H9 (cell line): Measurements from ENCODE around the gene ARAP2. TPM values are rescaled to one million over a fixed set of nuclear protein-coding genes. Genes with fewer than 3 reads are reported as not detected.

Experiments
- DNase-seq: peaks from one replicate; pipeline ENCODE4 v3.0.0-alpha.2; 2017
- H2AFZ ChIP-seq: one replicate; pipeline ENCODE4 v1.6.1; 2013; ENCODE audit warnings: mild to moderate bottlenecking, low read length, control low read depth, moderate library complexity
- H2AK5ac ChIP-seq: 2 replicates; pipeline ENCODE4 v1.6.1; 2013; ENCODE audit warnings: low read length, control low read depth, mixed read lengths; ENCODE audit not compliant: insufficient read length
- H2BK120ac ChIP-seq: one replicate; pipeline ENCODE4 v1.6.1; 2013; ENCODE audit warnings: low read depth, mild to moderate bottlenecking, low read length, control low read depth, inconsistent platforms; ENCODE audit not compliant: poor library complexity, severe bottlenecking
- H2BK12ac ChIP-seq: 2 replicates; pipeline ENCODE4 v1.6.1; 2013; ENCODE audit warnings: low read length, control low read depth, mixed read lengths, low read depth; ENCODE audit not compliant: insufficient read length
- H2BK15ac ChIP-seq: 2 replicates; pipeline ENCODE4 v1.6.1; 2013; ENCODE audit warnings: low read depth, low read length, control low read depth
- H2BK20ac ChIP-seq: one replicate; pipeline ENCODE4 v1.6.1; 2013; ENCODE audit warnings: low read depth, mild to moderate bottlenecking, low read length, control low read depth, inconsistent platforms; ENCODE audit not compliant: poor library complexity, severe bottlenecking
- H2BK5ac ChIP-seq: 2 replicates; pipeline ENCODE4 v1.6.1; 2013; ENCODE audit warnings: low read length, control low read depth, mixed read lengths; ENCODE audit not compliant: insufficient read length
- H3K14ac ChIP-seq: 2 replicates; pipeline ENCODE4 v1.6.1; 2013; ENCODE audit warnings: low read length, control low read depth; ENCODE audit not compliant: insufficient read depth
- H3K18ac ChIP-seq: 2 replicates; pipeline ENCODE4 v1.6.1; 2013; ENCODE audit warnings: low read depth, mild to moderate bottlenecking, mixed read lengths, low read length, control low read depth; ENCODE audit not compliant: insufficient read length
- H3K23ac ChIP-seq: 2 replicates; pipeline ENCODE4 v1.6.1; 2013; ENCODE audit warnings: low read length, control low read depth, mixed read lengths, low read depth; ENCODE audit not compliant: insufficient read length
- H3K23me2 ChIP-seq: 2 replicates; pipeline ENCODE4 v1.6.1; 2013; ENCODE audit warnings: low read depth, mild to moderate bottlenecking, mixed read lengths, low read length, control low read depth; ENCODE audit not compliant: insufficient read length, poor library complexity, severe bottlenecking
- H3K27ac ChIP-seq: 2 replicates; pipeline ENCODE4 v1.5.1; 2013; ENCODE audit warnings: low read length, control low read depth, mixed read lengths, low read depth; ENCODE audit not compliant: insufficient read length
- H3K27me3 ChIP-seq: 2 replicates; pipeline ENCODE4 v1.6.1; 2013; ENCODE audit warnings: low read length, control low read depth, inconsistent platforms; ENCODE audit not compliant: insufficient read depth
- H3K4ac ChIP-seq: 2 replicates; pipeline ENCODE4 v1.6.1; 2013; ENCODE audit warnings: low read depth, mild to moderate bottlenecking, control low read depth, inconsistent platforms, low read length, moderate library complexity
- H3K4me1 ChIP-seq: 2 replicates; pipeline ENCODE4 v1.6.1; 2013; ENCODE audit warnings: low read length, control low read depth, inconsistent platforms; ENCODE audit not compliant: insufficient read depth
- H3K4me2 ChIP-seq: 2 replicates; pipeline ENCODE4 v1.6.1; 2013; ENCODE audit warnings: low read length, control low read depth, mixed read lengths; ENCODE audit not compliant: insufficient read length, insufficient read depth
- H3K56ac ChIP-seq: 2 replicates; pipeline ENCODE4 v1.6.1; 2013; ENCODE audit warnings: low read depth, mild to moderate bottlenecking, mixed read lengths, low read length, control low read depth; ENCODE audit not compliant: insufficient read length
- H3K79me1 ChIP-seq: 2 replicates; pipeline ENCODE4 v1.6.1; 2013; ENCODE audit warnings: low read depth, mild to moderate bottlenecking, moderate library complexity, low read length, control low read depth, inconsistent platforms; ENCODE audit not compliant: insufficient read depth, poor library complexity, severe bottlenecking
- H3K79me2 ChIP-seq: 2 replicates; pipeline ENCODE4 v1.6.1; 2013; ENCODE audit warnings: low read length, control low read depth, inconsistent platforms; ENCODE audit not compliant: insufficient read depth
- H3K9ac ChIP-seq: 2 replicates; pipeline ENCODE4 v1.6.1; 2013; ENCODE audit warnings: low read length, control low read depth, mixed read lengths; ENCODE audit not compliant: insufficient read length; ENCODE audit errors: extremely low read depth
- H3K9me3 ChIP-seq: one replicate; pipeline ENCODE4 v1.6.1; 2013; ENCODE audit warnings: low read depth, low read length, inconsistent platforms; ENCODE audit not compliant: control insufficient read depth
- H3T11ph ChIP-seq: one replicate; pipeline ENCODE4 v1.6.1; 2013; ENCODE audit warnings: mild to moderate bottlenecking, low read length, control low read depth, inconsistent platforms
- H4K20me1 ChIP-seq: one replicate; pipeline ENCODE4 v1.6.1; 2013; ENCODE audit not compliant: control insufficient read depth, insufficient read length, insufficient read depth
- H4K5ac ChIP-seq: 2 replicates; pipeline ENCODE4 v1.6.1; 2013; ENCODE audit warnings: low read depth, mild to moderate bottlenecking, mixed read lengths, low read length, control low read depth; ENCODE audit not compliant: insufficient read length
- H4K8ac ChIP-seq: replicated peaks from 2 replicates; pipeline ENCODE4 v1.6.1; 2013; ENCODE audit warnings: low read length, control low read depth, mixed read lengths, low read depth; ENCODE audit not compliant: insufficient read length
- H4K91ac ChIP-seq: 2 replicates; pipeline ENCODE4 v1.6.1; 2013; ENCODE audit warnings: low read depth, mild to moderate bottlenecking, moderate library complexity, mixed read lengths, low read length, control low read depth; ENCODE audit not compliant: insufficient read length
- H3K27ac Mint-ChIP-seq, 3 experiments: 2 replicates in 2 of 3; 3 replicates in 1 of 3; pipeline ENCODE4 v1.8.0; 2020 to 2021; ENCODE audit warnings: mixed read lengths in 3 of 3, mild to moderate bottlenecking in 1 of 3, moderate library complexity in 1 of 3
- H3K27me3 Mint-ChIP-seq: 2 replicates; pipeline ENCODE4 v1.8.0; 2021; ENCODE audit warnings: low read depth, mild to moderate bottlenecking, moderate library complexity, mixed read lengths
- H3K36me3 Mint-ChIP-seq, 3 experiments: 2 replicates in 2 of 3; 3 replicates in 1 of 3; pipeline ENCODE4 v1.8.0; 2020 to 2021; ENCODE audit warnings: low read depth in 3 of 3, mixed read lengths in 3 of 3; ENCODE audit not compliant: insufficient read depth in 1 of 3
- H3K4me1 Mint-ChIP-seq, 2 experiments: 2 replicates each; pipeline ENCODE4 v1.8.0; 2020; ENCODE audit warnings: mixed read lengths in 2 of 2
- H3K4me3 Mint-ChIP-seq, 2 experiments: 2 replicates in 1 of 2; 3 replicates in 1 of 2; pipeline ENCODE4 v1.8.0; 2020 to 2021; ENCODE audit warnings: mild to moderate bottlenecking in 2 of 2, mixed read lengths in 2 of 2, moderate library complexity in 1 of 2
- H3K9me3 Mint-ChIP-seq, 2 experiments: 2 replicates in 1 of 2; 3 replicates in 1 of 2; pipeline ENCODE4 v1.8.0; 2020; ENCODE audit warnings: mild to moderate bottlenecking in 2 of 2, mixed read lengths in 2 of 2, moderate library complexity in 1 of 2
- WGBS: extraction: QIAGEN DNeasy Blood & Tissue Kit; methylation state at CpG from one replicate; pipeline ENCODE4 v1.1.7; 2013; ENCODE audit warnings: missing lambda C conversion rate, low lambda C conversion rate, mixed read lengths; ENCODE audit not compliant: insufficient read length; ENCODE audit errors: extremely low coverage; 5-methylcytosine and 5-hydroxymethylcytosine counted together
- total RNA-seq: library from RNA; stranded (reverse); gene quantifications from 2 replicates; pipeline ENCODE4 v1.2.1, GENCODE V29; 2021
- TF ChIP-seq, protein P1 (sequence below): fragments of 200-600 bp; sonication (generic); conservative IDR thresholded peaks from 3 replicates; pipeline ENCODE4 v1.8.0; 2021; ENCODE audit warnings: antibody characterized with exemption, mild to moderate bottlenecking

Gene ARAP2
- total RNA-seq, 1 experiment from 2014 or later, result 6.3 TPM

- Mint-ChIP-seq H3K4me3 (no peak overlapping the region), H3K27ac (no peak overlapping the region), H3K4me1 (peaks cover 0 to 3% of the 10 kb centered on the region in 2 experiments; a peak in 1 of 4 replicates), H3K36me3 (no peaks in the 10 kb centered on the region), H3K27me3 (no peaks in the 10 kb centered on the region; the same call in none of the 2 replicates), H3K9me3 (no peaks in the 10 kb centered on the region)
- Histone ChIP-seq H3K79me1 (no peaks in the 10 kb centered on the region), H3K9ac (no peak overlapping the region), H3K4me2 (no peak overlapping the region), H2BK5ac (no peak overlapping the region), H4K8ac (no peak overlapping the region), H3K56ac (no peak overlapping the region), H4K5ac (no peak overlapping the region), H2BK20ac (no peak overlapping the region), H3K18ac (no peak overlapping the region), H3K79me2 (no peaks in the 10 kb centered on the region), H3K27ac (no peak overlapping the region), H4K91ac (no peak overlapping the region), H2BK12ac (no peak overlapping the region), H2BK120ac (no peak overlapping the region), H3T11ph (no peak overlapping the region), H3K4me1 (no peaks in the 10 kb centered on the region), H3K27me3 (no peaks in the 10 kb centered on the region), H3K23ac (no peak overlapping the region), H3K23me2 (no peaks in the 10 kb centered on the region), H3K14ac (no peak overlapping the region), H3K9me3 (no peaks in the 10 kb centered on the region), H4K20me1 (no peaks in the 10 kb centered on the region), H2BK15ac (no peak overlapping the region), H3K4ac (no peak overlapping the region), H2AFZ (no peak overlapping the region), H2AK5ac (no peak overlapping the region)
- WGBS, result no CpG with 5 or more reads among the region's 2 CpGs
- TF ChIP-seq, protein P1, sequence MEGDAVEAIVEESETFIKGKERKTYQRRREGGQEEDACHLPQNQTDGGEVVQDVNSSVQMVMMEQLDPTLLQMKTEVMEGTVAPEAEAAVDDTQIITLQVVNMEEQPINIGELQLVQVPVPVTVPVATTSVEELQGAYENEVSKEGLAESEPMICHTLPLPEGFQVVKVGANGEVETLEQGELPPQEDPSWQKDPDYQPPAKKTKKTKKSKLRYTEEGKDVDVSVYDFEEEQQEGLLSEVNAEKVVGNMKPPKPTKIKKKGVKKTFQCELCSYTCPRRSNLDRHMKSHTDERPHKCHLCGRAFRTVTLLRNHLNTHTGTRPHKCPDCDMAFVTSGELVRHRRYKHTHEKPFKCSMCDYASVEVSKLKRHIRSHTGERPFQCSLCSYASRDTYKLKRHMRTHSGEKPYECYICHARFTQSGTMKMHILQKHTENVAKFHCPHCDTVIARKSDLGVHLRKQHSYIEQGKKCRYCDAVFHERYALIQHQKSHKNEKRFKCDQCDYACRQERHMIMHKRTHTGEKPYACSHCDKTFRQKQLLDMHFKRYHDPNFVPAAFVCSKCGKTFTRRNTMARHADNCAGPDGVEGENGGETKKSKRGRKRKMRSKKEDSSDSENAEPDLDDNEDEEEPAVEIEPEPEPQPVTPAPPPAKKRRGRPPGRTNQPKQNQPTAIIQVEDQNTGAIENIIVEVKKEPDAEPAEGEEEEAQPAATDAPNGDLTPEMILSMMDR, result no peak
- DNase-seq, result no peak
Observed at GRCh38 chr4:36288731-36289426, 44.6 kb upstream of the ARAP2 start.
